HepG2 (cell line): Measurements from ENCODE around the gene SOX11. TPM values are rescaled to one million over a fixed set of nuclear protein-coding genes. Genes with fewer than 3 reads are reported as not detected.

Experiments used
- CCAR2 ChIP-seq: fragments of 200-400 bp; formaldehyde crosslinking; optimal IDR thresholded peaks from 2 replicates; pipeline ENCODE3; 2018; ENCODE audit warnings: low read depth, mild to moderate bottlenecking, low read length, moderate library complexity
- CEBPB ChIP-seq: IDR thresholded peaks from 2 replicates; pipeline ENCODE4 v1.6.1; 2011; ENCODE audit warnings: low read depth, low read length, improper control_type of control experiment, borderline replicate concordance
- DPF2 ChIP-seq: sonication (generic); formaldehyde crosslinking; IDR thresholded peaks from 2 replicates; pipeline ENCODE4 v1.4.0; 2020; ENCODE audit warnings: mild to moderate bottlenecking, low read depth, missing genetic modification reagents, borderline replicate concordance
- ELF1 ChIP-seq: sonication (generic); formaldehyde crosslinking; IDR thresholded peaks from 2 replicates; pipeline ENCODE4 v1.4.0; 2020; ENCODE audit warnings: missing genetic modification reagents
- ERF ChIP-seq: IDR thresholded peaks from 2 replicates; pipeline ENCODE4 v1.6.1; 2018; ENCODE audit warnings: missing biosample characterization, missing genetic modification reagents
- FOXC1 ChIP-seq: sonication (generic); formaldehyde crosslinking; IDR thresholded peaks from 2 replicates; pipeline ENCODE4 v1.8.0; 2022; ENCODE audit warnings: mild to moderate bottlenecking, missing genetic modification reagents, borderline replicate concordance
- HCFC1 ChIP-seq: fragments of 150-350 bp; IDR thresholded peaks from 2 replicates; pipeline ENCODE4 v1.6.1; 2014; ENCODE audit warnings: low read depth, low read length
- MBNL3 ChIP-seq: fragments of 250-450 bp; sonication (Bioruptor Pico); conservative IDR thresholded peaks from 2 replicates; pipeline ENCODE4 v1.8.0; 2022; ENCODE audit warnings: mild to moderate bottlenecking, inconsistent platforms
- PAXIP1 ChIP-seq: sonication (generic); formaldehyde crosslinking; conservative IDR thresholded peaks from 2 replicates; pipeline ENCODE4 v1.4.0; 2020; ENCODE audit warnings: mild to moderate bottlenecking, missing genetic modification reagents, moderate library complexity
- ZNF383 ChIP-seq: sonication (generic); formaldehyde crosslinking; IDR thresholded peaks from 2 replicates; pipeline ENCODE4 v1.4.0; 2020; ENCODE audit warnings: missing genetic modification reagents, mild to moderate bottlenecking, borderline replicate concordance
- ZNF407 ChIP-seq: sonication (generic); formaldehyde crosslinking; IDR thresholded peaks from one replicate; pipeline ENCODE4 v1.5.1; 2020; ENCODE audit warnings: mild to moderate bottlenecking, missing genetic modification reagents; ENCODE audit errors: not compliant biosample characterization
- ZSCAN12 ChIP-seq: sonication (generic); formaldehyde crosslinking; IDR thresholded peaks from 2 replicates; pipeline ENCODE4 v1.9.0; 2021; ENCODE audit warnings: mild to moderate bottlenecking, missing genetic modification reagents
- polyA plus RNA-seq, 8 experiments: library from polyadenylated mRNA; depleted of rRNA in 3 of 8; stranded (reverse) in 7 of 8; unstranded in 1 of 8; fragments of >200 nt; fragmentation: Illumina TruSeq in 4 of 8; extraction: Trizol in 4 of 8; gene quantifications; 2 replicates each; pipeline versions ENCODE4 v1.2.1 to v1.2.3, GENCODE V29; 2011 to 2016; ENCODE audit warnings: low read depth in 4 of 8, missing spikeins in 1 of 8, mixed read lengths in 1 of 8; ENCODE audit not compliant: insufficient read depth in 1 of 8
- total RNA-seq, 5 experiments: library from RNA; depleted of rRNA; stranded (reverse); fragments of >200 nt; fragmentation: Illumina TruSeq; extraction: Trizol; gene quantifications; 2 replicates each; pipeline ENCODE4 v1.2.3, GENCODE V29; 2016; ENCODE audit warnings: low read depth in 1 of 5
- TF ChIP-seq, protein P1 (sequence below): sonication (generic); formaldehyde crosslinking; IDR thresholded peaks from 2 replicates; pipeline ENCODE4 v1.4.0; 2020; ENCODE audit warnings: mild to moderate bottlenecking, low read depth, missing genetic modification reagents

Gene SOX11
- total and polyA plus RNA-seq, 2 of the 13 experiments (the other 11 are each of a cell fraction or from before 2014, with no cell fraction given): not detected

DNA sequence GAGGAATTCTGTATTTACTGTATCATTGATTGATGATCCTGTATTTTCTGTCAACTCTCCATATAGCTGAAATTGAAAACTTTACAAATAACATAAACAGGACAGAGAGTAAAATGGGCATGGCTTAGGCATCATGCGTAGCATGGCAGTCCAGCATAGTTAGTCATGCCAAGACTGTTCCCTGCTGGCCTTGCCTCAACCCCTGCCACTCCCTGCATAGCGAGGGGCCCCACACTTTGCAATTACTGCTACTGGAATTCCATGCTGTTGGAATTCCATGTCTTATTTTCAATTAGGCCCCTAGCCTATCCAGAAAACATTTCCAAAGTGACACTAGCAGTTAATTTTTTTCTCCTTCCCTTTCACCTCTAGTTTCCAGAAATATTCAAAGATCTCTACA, 15.1 kb upstream of the SOX11 start (continued):
- no peak for TF ChIP-seq ZNF407 (CRISPR knock-in tag)
- TF ChIP-seq MBNL3 (CRISPR knock-in tag): no peak
- no peak for TF ChIP-seq CCAR2
- TF ChIP-seq CEBPB: no peak
- no peak for TF ChIP-seq ZNF383 (CRISPR knock-in tag)
- TF ChIP-seq DPF2: no peak
- no peak for TF ChIP-seq FOXC1 (CRISPR knock-in tag)
- no peak for TF ChIP-seq PAXIP1 (CRISPR knock-in tag)
- no peak for TF ChIP-seq ZSCAN12 (CRISPR knock-in tag)
- TF ChIP-seq HCFC1: no peak
- TF ChIP-seq ERF (CRISPR knock-in tag): no peak
- TF ChIP-seq ELF1 (CRISPR knock-in tag): no peak
- TF ChIP-seq, protein P1, sequence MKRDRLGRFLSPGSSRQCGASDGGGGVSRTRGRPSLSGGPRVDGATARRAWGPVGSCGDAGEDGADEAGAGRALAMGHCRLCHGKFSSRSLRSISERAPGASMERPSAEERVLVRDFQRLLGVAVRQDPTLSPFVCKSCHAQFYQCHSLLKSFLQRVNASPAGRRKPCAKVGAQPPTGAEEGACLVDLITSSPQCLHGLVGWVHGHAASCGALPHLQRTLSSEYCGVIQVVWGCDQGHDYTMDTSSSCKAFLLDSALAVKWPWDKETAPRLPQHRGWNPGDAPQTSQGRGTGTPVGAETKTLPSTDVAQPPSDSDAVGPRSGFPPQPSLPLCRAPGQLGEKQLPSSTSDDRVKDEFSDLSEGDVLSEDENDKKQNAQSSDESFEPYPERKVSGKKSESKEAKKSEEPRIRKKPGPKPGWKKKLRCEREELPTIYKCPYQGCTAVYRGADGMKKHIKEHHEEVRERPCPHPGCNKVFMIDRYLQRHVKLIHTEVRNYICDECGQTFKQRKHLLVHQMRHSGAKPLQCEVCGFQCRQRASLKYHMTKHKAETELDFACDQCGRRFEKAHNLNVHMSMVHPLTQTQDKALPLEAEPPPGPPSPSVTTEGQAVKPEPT (CRISPR knock-in tag): no peak
